Bronchial epithelial cell (primary cell): Measurements from ENCODE around the gene LPAR4. TPM values are rescaled to one million over a fixed set of nuclear protein-coding genes. Genes with fewer than 3 reads are reported as not detected.

Source experiments
- DNase-seq: peaks from one replicate; pipeline ENCODE4 v3.0.0-alpha.2; 2010; ENCODE audit warnings: low read depth
- FAIRE-seq: peaks from 2 replicates; lab custom pipeline; 2011; peaks lifted over from hg19 to GRCh38; lab: Jason Lieb, UNC
- H3K27me3 ChIP-seq: 2 replicates; pipeline ENCODE4 v1.5.1; 2011; ENCODE audit warnings: low read length; ENCODE audit not compliant: control insufficient read depth, insufficient read depth
- H3K36me3 ChIP-seq: 2 replicates; pipeline ENCODE4 v1.5.1; 2011; ENCODE audit warnings: low read length; ENCODE audit not compliant: control insufficient read depth, insufficient read depth
- H3K4me3 ChIP-seq: 2 replicates; pipeline ENCODE4 v1.5.1; 2011; ENCODE audit warnings: mild to moderate bottlenecking, low read depth, low read length, control low read depth
- total RNA-seq: library from RNA; depleted of rRNA; stranded (reverse); fragments of >200 nt; gene quantifications from 2 replicates; pipeline ENCODE4 v1.2.1, GENCODE V29; 2014
- TF ChIP-seq, protein P1 (sequence below): IDR thresholded peaks from 2 replicates; pipeline ENCODE4 v1.5.1; 2011; ENCODE audit warnings: mild to moderate bottlenecking, moderate library complexity, low read length, control low read depth, inconsistent platforms; ENCODE audit not compliant: insufficient read depth, severe bottlenecking

The LPAR4 gene, protein sequence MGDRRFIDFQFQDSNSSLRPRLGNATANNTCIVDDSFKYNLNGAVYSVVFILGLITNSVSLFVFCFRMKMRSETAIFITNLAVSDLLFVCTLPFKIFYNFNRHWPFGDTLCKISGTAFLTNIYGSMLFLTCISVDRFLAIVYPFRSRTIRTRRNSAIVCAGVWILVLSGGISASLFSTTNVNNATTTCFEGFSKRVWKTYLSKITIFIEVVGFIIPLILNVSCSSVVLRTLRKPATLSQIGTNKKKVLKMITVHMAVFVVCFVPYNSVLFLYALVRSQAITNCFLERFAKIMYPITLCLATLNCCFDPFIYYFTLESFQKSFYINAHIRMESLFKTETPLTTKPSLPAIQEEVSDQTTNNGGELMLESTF
- not detected in 2 replicates for total RNA-seq

DNA sequence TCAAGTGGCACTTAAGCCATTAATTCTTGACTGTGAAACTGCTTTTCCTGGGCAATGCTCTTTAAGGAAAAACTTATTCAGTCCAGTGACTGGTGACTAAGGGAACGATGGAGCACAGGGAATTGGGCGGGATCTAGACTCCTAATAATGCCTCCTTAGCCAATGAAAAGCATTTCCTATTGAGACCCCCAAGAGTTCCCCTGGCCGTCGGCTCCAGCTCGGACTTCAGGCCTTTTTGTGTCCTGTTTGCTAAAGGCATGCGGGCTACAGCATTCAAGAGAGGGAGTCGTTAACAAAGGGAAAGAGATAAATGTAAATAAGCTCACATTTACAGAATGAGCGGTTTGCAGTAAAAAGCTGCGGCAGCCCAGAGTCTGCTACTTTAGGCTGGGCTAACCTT, at the start of gene LPAR4:
LPAR4 (plus strand) TSS at position 232 of the 400 bp plus-strand sequence. CDS start 7,150 bp downstream, outside the sequence.
- TF ChIP-seq, protein P1, sequence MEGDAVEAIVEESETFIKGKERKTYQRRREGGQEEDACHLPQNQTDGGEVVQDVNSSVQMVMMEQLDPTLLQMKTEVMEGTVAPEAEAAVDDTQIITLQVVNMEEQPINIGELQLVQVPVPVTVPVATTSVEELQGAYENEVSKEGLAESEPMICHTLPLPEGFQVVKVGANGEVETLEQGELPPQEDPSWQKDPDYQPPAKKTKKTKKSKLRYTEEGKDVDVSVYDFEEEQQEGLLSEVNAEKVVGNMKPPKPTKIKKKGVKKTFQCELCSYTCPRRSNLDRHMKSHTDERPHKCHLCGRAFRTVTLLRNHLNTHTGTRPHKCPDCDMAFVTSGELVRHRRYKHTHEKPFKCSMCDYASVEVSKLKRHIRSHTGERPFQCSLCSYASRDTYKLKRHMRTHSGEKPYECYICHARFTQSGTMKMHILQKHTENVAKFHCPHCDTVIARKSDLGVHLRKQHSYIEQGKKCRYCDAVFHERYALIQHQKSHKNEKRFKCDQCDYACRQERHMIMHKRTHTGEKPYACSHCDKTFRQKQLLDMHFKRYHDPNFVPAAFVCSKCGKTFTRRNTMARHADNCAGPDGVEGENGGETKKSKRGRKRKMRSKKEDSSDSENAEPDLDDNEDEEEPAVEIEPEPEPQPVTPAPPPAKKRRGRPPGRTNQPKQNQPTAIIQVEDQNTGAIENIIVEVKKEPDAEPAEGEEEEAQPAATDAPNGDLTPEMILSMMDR: no peak
- Histone ChIP-seq H3K4me3 (no peak within 1 kb of the TSS), H3K36me3 (no peaks in the 10 kb centered on the region), H3K27me3 (no peaks in the 10 kb centered on the region)
- DNase-seq: no peak
- FAIRE-seq: no peak

DNA sequence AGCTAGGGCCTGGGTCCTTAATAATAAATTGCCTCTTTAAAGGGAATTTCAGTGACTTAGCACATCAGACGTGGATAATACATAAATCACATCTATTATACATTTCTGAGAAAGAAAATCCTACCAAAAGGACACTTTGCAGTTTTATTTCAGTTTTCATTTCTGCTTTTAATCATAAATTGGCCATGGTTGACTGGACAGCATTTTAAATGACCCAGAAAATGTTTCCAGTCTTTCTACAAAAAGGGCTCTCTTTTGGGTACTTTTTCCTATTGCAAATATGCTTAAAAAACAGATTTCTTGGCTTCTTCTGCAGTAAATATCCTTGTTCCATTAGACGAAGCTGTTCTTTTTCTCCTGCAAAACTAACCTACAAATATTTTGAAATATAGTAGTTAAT, 41.4 kb upstream of the LPAR4 start:
- Histone ChIP-seq H3K36me3 (no peaks in the 10 kb centered on the region), H3K27me3 (no peaks in the 10 kb centered on the region), H3K4me3 (no peak overlapping the region)
- TF ChIP-seq, protein P1: no peak
- DNase-seq (no peak), FAIRE-seq (no peak)

DNA sequence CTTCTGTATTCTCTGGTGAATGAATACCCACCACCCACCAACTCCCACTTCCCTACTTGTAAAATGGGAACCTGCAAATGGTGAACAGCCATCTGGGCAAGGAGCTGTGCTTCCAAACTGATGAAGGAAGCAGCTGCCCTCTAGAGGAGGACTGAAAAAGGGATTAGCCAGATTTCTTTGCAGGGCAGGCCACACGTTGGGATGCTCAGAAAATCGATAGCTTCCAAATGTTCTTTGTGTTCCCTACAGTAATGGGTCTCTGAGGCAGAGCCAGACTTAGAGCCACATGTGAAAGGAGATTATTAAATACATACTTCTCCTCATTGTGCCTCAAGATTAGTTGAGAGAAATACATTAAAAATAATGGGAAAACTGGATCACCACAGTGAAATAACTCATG, 39.3 kb upstream of the LPAR4 start:
- no peaks in the 10 kb centered on the region for H3K27me3 ChIP-seq
- FAIRE-seq: no peak
- H3K4me3 ChIP-seq: no peak overlapping the region
- no peaks in the 10 kb centered on the region for H3K36me3 ChIP-seq
- peak; percentile 23 for DNase-seq
- TF ChIP-seq, protein P1: peak; percentile 49

DNA sequence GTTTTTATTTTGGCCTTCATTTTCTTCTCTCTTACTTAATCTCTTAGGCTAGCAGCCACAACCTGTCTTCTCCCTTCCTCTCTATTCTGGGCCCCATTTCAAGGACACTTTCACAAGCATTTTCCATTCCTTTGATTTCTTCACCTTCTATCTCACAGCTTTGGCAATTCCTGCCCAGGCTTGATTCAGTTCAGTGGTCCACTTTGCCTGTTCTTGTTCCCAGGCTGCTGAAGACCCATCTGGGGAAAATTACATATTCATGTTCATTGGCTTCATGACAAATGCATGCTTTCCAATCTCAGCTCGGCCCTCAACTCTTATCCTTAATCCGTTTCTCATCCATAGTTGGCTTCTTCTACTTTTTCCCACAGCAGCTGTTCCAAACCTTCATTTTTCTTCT, 38.7 kb upstream of the LPAR4 start:
- no peaks in the 10 kb centered on the region for H3K27me3 ChIP-seq
- H3K36me3 ChIP-seq: no peaks in the 10 kb centered on the region
- TF ChIP-seq, protein P1: no peak
- H3K4me3 ChIP-seq: no peak overlapping the region
- FAIRE-seq (no peak), DNase-seq (peak; percentile 0)

DNA sequence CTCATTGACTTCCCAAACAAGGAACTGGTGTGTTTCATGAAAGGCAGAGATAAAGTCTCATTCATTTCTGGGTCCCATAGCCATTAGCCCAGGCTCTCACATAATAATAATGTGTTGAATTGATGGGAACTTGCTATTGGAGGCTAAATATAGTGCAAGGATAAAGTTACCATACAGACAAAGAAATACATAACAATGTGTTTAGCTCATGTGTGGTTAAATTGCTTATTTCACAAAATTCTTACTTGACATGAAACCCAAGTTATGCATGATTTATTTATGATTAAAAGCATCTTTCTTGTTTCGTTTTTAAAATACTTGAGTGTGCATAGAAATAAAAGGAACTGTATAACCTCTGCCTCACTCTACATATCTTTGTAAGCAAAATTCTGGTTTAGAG, 37.3 kb upstream of the LPAR4 start:
- DNase-seq: no peak
- no peaks in the 10 kb centered on the region for H3K27me3 ChIP-seq
- no peak overlapping the region for H3K4me3 ChIP-seq
- TF ChIP-seq, protein P1: no peak
- H3K36me3 ChIP-seq: no peaks in the 10 kb centered on the region
- FAIRE-seq: no peak
